BJ (cell line): ENCODE results near the gene GORASP1. TPM values are rescaled to one million over a fixed set of nuclear protein-coding genes. Genes with fewer than 3 reads are reported as not detected.

Experiments used
- CTCF ChIA-PET: fragments of 350-600 bp; formaldehyde crosslinking; extraction: SDS; loops from one replicate; lab custom pipeline; 2021; ENCODE audit warnings: antibody characterized with exemption, inconsistent platforms; lab: Yijun Ruan, JAX
- POLR2A ChIA-PET: fragments of 300-600 bp; sonication (Branson Sonifier 250); formaldehyde crosslinking; extraction: SDS; loops from one replicate; lab custom pipeline; 2021; ENCODE audit warnings: antibody characterized with exemption; lab: Charles Lee
- DNase-seq: peaks from one replicate; pipeline ENCODE4 v3.0.0-alpha.2; 2011; ENCODE audit warnings: low read depth
- H3K27me3 ChIP-seq: 2 replicates; pipeline ENCODE4 v1.6.0; 2011; ENCODE audit warnings: low read length; ENCODE audit not compliant: control insufficient read depth, insufficient read depth
- H3K36me3 ChIP-seq: 2 replicates; pipeline ENCODE4 v1.5.1; 2011; ENCODE audit warnings: low read length; ENCODE audit not compliant: control insufficient read depth, insufficient read depth
- H3K4me3 ChIP-seq: 2 replicates; pipeline ENCODE4 v1.5.1; 2011; ENCODE audit warnings: low read depth, mild to moderate bottlenecking, control low read depth, low read length
- polyA plus RNA-seq: library from polyadenylated mRNA; depleted of rRNA; stranded (reverse); fragments of >200 nt; gene quantifications from 2 replicates; pipeline ENCODE4 v1.2.3, GENCODE V29; 2011
- TF ChIP-seq, protein P1 (sequence below): IDR thresholded peaks from 2 replicates; pipeline ENCODE4 v1.5.1; 2011; ENCODE audit warnings: low read depth, mild to moderate bottlenecking, control low read depth, inconsistent platforms, low read length, moderate library complexity; ENCODE audit not compliant: insufficient read depth

Gene GORASP1
- polyA plus RNA-seq, 1 experiment: 87.0 TPM

- H3K4me3 ChIP-seq: no peak overlapping the region
- H3K27me3 ChIP-seq: no peaks in the 10 kb centered on the region
- POLR2A ChIA-PET: interaction anchor here (0.5 kb wide), 1 partner anchor 36 kb away, joined by 4 read pairs; no protein-coding TSS in a partner anchor
- H3K36me3 ChIP-seq: peaks cover 37% of the 10 kb centered on the region
- DNase-seq: no peak
- TF ChIP-seq, protein P1, sequence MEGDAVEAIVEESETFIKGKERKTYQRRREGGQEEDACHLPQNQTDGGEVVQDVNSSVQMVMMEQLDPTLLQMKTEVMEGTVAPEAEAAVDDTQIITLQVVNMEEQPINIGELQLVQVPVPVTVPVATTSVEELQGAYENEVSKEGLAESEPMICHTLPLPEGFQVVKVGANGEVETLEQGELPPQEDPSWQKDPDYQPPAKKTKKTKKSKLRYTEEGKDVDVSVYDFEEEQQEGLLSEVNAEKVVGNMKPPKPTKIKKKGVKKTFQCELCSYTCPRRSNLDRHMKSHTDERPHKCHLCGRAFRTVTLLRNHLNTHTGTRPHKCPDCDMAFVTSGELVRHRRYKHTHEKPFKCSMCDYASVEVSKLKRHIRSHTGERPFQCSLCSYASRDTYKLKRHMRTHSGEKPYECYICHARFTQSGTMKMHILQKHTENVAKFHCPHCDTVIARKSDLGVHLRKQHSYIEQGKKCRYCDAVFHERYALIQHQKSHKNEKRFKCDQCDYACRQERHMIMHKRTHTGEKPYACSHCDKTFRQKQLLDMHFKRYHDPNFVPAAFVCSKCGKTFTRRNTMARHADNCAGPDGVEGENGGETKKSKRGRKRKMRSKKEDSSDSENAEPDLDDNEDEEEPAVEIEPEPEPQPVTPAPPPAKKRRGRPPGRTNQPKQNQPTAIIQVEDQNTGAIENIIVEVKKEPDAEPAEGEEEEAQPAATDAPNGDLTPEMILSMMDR: no peak
- CTCF ChIA-PET: interaction anchor here (0.6 to 2.6 kb wide), 4 partner anchors 15 to 147 kb away, joined by 3 to 11 read pairs (median 4); no protein-coding TSS in a partner anchor
These were observed 34.0 kb upstream of the GORASP1 start for GRCh38 chr3:39141171-39141995.

DNA sequence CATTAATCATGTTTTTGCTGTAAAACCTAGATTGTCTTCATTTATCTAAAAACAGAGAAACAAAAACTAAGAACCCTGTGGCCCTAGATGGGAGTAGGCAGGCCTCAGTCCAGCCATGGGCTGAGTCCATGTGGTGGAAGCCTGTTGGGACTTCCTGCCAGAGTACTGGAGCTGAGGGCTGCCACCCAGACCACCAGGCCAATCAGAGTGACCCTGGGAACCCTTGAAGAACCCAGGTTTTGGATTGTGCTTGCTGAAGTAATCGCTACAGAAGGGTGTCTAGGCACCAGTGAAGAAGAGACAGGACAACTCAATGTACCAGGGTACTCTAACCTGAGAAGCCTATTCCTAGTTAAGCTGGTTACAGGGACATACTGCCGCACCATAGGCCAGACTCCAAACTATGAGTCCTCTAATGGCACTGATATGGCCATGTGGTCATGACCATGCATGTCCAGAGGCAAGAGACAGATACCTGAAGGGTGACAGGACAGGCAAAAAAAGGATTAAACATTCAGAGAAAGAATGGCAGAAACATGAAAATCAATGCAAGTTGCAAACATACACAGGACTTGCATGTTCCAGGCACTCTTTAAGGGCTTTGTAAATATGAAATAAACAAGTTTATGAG lies 33.0 kb upstream of the GORASP1 start:
- CTCF ChIA-PET: interaction anchor here (1.0 to 2.6 kb wide), 2 partner anchors 14 to 148 kb away, joined by 4 to 11 read pairs; no protein-coding TSS in a partner anchor
- TF ChIP-seq, protein P1: no peak
- no peak for DNase-seq
- Histone ChIP-seq H3K4me3 (no peak overlapping the region), H3K27me3 (no peaks in the 10 kb centered on the region), H3K36me3 (peaks cover 34% of the 10 kb centered on the region)
- POLR2A ChIA-PET: interaction anchor here (0.5 kb wide), 1 partner anchor 37 kb away, joined by 4 read pairs; no protein-coding TSS in a partner anchor

DNA sequence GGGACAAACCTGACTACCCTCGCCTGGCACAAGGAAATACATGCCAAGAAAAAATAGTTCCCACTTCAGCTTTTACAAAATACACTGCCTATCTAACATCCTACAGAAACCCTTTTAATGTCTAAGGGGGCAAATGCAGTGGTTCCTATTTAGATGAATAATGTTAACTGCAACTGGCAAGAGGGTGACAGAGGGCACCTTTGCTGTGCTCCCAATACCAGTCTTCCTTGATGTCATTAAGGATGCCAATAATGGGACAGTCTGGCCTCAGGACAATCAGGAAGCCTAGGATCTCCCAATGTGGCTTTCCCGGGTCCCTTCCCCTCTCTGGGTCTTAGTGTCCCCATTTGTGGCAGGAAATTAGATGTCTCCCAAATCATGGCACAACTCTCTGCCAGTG lies 32.0 kb upstream of the GORASP1 start:
- POLR2A ChIA-PET: no interaction called here
- TF ChIP-seq, protein P1: no peak

DNA sequence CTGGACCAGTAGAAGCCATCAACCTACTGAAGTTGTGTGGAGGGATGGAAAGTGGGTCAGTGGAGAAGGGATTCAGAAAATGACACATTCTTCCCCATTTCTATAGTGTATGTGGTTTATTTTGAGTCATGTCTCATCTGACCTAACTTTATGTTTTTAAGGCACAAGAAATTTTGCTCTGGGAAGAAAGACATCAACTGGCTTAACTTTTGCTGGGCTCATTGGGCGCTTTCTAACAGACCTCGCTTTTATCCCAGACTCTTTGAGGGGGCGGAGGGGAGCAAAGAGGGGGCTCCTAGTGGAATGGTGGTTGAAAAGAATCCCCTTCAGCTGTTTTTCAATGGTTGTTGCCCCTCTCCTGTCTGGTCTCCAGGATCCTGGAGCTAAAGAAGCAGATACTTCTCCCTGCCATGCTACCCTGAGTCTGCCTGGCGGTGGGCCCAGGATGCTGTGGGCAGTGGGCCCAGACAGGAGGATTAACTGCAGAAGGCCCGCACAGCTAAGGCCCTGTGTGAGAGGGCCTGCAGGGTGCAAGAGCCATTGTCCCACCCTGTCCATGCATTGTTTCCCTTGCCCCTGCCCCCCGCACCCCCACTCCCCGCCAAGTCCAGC lies 31.5 kb upstream of the GORASP1 start:
- TF ChIP-seq, protein P1: no peak
- POLR2A ChIA-PET: no interaction called here
- Histone ChIP-seq H3K4me3 (no peak overlapping the region), H3K36me3 (peaks cover 25% of the 10 kb centered on the region), H3K27me3 (no peaks in the 10 kb centered on the region)
- CTCF ChIA-PET: interaction anchor here (0.7 kb wide), 1 partner anchor 51 kb away, joined by 4 read pairs; no protein-coding TSS in a partner anchor
- DNase-seq: no peak

More for the DNA sequence above, 32.0 kb upstream of the GORASP1 start:
- H3K27me3 ChIP-seq: no peaks in the 10 kb centered on the region
- H3K4me3 ChIP-seq: no peak overlapping the region
- no peak for DNase-seq
- CTCF ChIA-PET: no interaction called here
- H3K36me3 ChIP-seq: peaks cover 30% of the 10 kb centered on the region
